SIG-M5 treated with dmso at 0.1 percent for 504 hours (cell line): ENCODE results near the gene AGMO.
"Not testable (repeated sequence)": the region's sequence is repeated elsewhere in the genome, so short reads cannot be mapped to it uniquely, and the experiment has no call there.

ENCODE experiments used
- DNase-seq: peaks from one replicate; lab custom pipeline; 2025; ENCODE audit not compliant: unreplicated experiment; lab: John Stamatoyannopoulos, UW

The AGMO gene

DNA sequence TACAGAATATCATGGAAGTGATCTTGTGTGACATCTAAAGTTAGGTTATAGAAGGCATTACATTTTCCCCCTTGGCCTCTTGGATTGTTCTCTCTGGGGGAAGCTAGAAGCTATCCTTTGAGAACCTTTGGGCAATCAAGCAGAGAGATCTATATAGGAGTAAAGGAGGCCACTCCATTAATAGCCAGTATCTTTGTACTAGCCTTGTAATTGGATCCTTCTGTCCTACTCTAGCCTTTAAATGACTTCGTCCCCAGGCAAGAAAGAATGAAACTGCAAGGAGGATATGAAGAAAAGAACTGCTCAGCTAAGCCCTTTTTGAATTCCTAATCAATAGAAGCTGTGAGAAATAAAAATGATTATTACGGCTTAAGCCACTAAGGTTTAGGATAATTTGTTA lies 230.9 kb downstream of the AGMO start:
- no peak for DNase-seq

DNA sequence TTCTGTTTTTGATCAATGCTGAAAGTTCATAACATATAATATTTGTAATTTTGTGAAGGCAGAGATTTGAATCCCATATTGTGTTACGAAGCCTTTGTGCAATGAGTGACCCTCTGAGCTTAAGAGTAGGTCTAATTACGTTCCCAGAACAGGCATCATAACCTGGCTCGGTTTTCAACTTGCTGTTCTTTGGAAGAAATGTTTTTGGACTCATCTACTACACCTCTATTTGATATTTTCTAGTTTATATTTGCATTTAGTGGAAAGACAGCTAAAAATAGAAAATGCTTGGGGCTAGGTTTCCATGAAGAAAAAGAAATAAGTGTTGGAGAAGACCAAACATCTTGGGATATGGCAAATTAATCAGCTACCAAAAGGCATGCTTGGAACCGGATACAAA lies 234.8 kb downstream of the AGMO start:
- DNase-seq: no peak

- DNase-seq: peak; percentile 24
These were observed 235.7 kb downstream of the AGMO start for GRCh38 chr7:15326044-15326644.

GRCh38 chr7:15323550-15323949 lies 238.3 kb downstream of the AGMO start:
- no peak for DNase-seq

GRCh38 chr7:15317215-15317614 lies 244.6 kb downstream of the AGMO start:
- no peak for DNase-seq

DNA sequence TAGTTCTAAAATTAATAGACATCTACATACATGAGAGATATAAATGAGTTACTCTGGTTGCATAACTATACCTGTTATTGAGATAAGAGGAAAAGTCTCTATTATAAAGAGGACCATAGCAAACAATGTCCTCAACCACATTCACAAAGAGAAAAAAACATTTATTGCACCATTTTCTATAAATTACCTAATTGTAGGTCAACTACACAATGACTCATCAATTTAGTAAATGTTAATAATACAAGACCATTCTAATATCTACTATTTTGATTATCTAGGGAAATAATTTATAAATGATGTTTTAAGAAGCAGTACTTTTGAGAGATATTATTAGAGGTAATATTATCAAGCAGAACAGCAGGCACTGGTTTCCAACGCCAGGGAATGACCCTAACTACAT lies 246.1 kb downstream of the AGMO start:
- DNase-seq: no peak

GRCh38 chr7:15314922-15315321 lies 246.9 kb downstream of the AGMO start:
- DNase-seq: no peak

DNA sequence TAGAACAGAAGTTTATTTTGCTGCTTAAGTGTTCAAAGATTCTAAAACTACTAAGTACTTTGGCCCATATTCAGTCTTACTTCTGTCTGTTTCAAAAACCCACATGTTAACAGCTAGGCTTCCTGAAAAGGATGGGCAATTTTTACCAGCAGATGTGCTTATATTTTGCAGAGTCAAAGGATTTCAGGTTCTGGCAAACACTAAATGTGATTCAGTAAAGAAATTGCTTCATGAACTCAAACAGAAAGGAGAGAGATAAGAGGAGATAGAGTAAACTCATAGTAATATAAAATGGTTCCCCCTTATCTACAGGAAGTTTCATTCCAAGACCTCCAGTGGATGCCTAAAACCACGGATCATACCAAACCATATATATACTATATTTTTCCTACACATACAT lies 248.5 kb downstream of the AGMO start:
- DNase-seq: no peak

- DNase-seq: no peak
These were observed 251.9 kb downstream of the AGMO start for GRCh38 chr7:15309872-15310271.

- DNase-seq: no peak
These were observed 253.0 kb downstream of the AGMO start for GRCh38 chr7:15308821-15309220.

DNA sequence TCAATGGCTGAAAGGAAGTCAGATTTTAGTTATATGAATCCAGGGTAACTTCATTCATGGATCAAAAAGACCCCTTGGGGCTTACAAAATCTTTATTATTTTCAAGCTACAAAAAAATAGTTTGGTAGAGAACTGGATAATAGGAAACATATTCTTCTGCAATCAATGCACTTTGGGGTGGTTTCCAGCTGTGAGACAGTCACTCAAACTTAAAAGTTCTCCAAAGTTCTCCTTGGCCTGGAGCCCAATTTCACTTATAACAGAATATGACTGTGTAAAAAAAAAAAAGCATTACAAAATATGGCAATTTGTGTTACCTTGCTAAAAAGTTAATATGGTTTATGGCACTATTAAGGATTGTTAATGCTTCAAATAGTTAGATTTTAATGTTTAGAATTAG lies 255.5 kb downstream of the AGMO start:
- DNase-seq: no peak

GRCh38 chr7:15305002-15305600 lies 256.7 kb downstream of the AGMO start:
- DNase-seq: peak; percentile 51

DNA sequence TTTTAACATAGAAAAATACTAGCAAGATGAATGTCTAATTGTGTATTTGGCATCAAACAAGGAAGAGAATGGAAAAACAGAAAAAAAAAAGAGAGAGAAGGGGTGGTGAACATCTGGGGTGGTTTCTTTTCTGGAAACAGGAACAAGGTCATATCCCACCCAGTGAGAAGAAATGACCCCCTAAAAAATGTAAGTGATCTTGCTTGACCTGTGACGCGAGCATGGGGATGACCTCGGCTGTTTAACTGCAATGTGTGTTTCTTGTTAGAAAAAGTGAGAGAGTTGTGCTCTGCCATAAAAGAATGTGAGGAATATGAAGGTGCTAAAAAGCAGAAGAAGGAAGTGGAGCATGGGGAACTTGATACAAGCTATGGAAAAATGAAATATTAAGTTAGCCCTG lies 258.5 kb downstream of the AGMO start:
- no peak for DNase-seq

GRCh38 chr7:15300986-15301385 lies 260.8 kb downstream of the AGMO start:
- DNase-seq: not testable (repeated sequence)

GRCh38 chr7:15292138-15292537 lies 269.7 kb downstream of the AGMO start:
- DNase-seq: no peak

GRCh38 chr7:15291699-15292098 lies 270.1 kb downstream of the AGMO start:
- DNase-seq: no peak

DNA sequence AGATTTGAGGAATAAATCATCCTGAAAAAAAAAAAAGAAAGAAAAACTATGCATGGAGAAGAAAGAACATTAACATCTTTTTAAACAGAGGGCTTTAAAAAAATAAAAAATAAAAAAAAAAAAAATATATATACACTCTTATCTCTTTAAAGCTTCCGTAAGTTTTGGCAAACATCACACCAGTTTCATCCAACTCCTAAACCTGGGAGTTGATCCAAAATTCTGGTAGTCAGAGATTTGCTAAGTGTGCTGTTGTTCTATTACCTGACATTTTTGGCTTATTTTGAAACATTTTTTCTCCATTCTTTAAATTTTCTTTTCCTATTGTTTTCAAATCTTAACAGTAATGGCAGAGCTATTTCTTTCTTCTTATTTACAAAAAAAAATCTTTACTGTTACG lies 273.1 kb downstream of the AGMO start:
- DNase-seq: no peak

DNA sequence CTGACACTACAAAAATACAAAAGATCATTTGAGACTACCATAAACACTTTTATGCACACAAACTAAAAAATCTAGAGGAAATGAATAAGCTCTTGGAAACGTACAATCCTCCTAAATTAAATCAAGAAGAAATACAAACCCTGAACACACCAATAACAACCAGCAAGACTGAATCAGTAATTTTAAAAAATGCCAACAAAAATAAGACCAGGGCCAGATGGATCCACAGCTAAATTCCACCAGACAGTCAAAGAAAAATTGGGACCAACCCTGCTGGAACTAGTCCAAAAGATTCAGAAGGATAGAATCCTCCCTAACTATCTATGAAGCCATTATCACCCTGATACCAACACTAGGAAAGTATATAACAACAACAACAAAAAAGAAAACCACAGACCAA lies 277.4 kb downstream of the AGMO start:
- no peak for DNase-seq

GRCh38 chr7:15280078-15280733 lies 281.6 kb downstream of the AGMO start:
- DNase-seq: no peak

DNA sequence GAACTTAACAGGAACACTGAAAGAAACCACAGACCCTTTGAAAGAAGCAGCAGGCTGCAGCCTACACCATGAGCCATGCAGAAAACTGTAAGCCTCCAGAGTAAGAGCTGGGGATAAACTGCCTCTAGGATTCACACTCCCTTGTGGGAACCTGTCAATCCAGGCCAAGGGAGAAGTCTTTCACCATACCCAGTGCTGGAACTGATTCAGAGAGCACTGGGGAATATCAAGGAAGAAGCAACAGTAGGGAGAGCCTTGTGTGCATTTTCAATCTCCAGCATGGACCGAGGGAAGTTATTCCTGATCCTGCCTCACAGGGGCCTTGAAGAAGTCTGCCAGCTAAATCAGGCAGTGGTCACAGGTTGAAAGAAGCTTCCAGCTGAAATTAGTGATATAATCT lies 282.2 kb downstream of the AGMO start:
- DNase-seq: no peak

DNA sequence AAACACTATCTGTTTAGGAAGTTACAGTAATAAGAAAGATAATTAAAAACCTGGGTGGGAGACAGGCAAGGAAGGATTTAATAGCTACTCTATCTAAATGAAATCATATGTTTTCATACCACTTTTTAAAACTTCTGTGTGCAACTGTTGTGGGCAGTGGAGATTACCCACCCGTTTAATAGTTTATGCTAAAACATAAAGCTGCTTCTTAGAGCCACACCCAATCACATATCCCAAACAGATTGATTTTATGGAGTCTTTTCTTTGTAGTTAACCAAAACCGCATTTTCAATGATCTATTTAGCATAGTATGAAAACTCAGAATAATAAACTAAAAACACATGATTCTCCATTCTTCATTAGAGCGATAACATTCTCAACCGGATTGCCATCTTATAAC lies 304.1 kb downstream of the AGMO start:
- no peak for DNase-seq

GRCh38 chr7:15252181-15252580 lies 309.6 kb downstream of the AGMO start:
- no peak for DNase-seq

- no peak for DNase-seq
These were observed 313.3 kb downstream of the AGMO start for GRCh38 chr7:15248514-15248913.
